HepG2 (cell line): ENCODE data around the gene SELPLG. TPM values are rescaled to one million over a fixed set of nuclear protein-coding genes. Genes with fewer than 3 reads are reported as not detected.

Experiments
- ATAC-seq: fragments of 200-7000 bp; cut with Tn5 transposase; 3 replicates; pipeline ENCODE4 v1.9.1; 2020; ENCODE audit warnings: mild to moderate bottlenecking, moderate library complexity
- BruUV-seq: library from RNA; stranded (reverse); fragments of 400-500 nt; replicated peaks from 2 replicates; lab custom pipeline; 2021; lab: Mats Ljungman, UMichigan
- CTCF ChIA-PET: fragments of 300-600 bp; formaldehyde crosslinking; extraction: SDS; loops from one replicate; lab custom pipeline; 2021; ENCODE audit warnings: low total read pairs, inconsistent platforms, low intra/inter-chr PET ratio; lab: Yijun Ruan, JAX
- POLR2A ChIA-PET: fragments of 350-600 bp; sonication (Branson Sonifier 250); formaldehyde crosslinking; loops from one replicate; lab custom pipeline; 2020; ENCODE audit warnings: antibody characterized with exemption, inconsistent platforms; lab: Yijun Ruan, JAX
- DNase-seq: peaks from one replicate; pipeline ENCODE4 v3.0.0-alpha.2; 2015; ENCODE audit warnings: low spot score
- FAIRE-seq: peaks from 3 replicates; lab custom pipeline; 2011; peaks lifted over from hg19 to GRCh38; lab: Jason Lieb, UNC
- H2AFZ ChIP-seq: one replicate; pipeline ENCODE4 v1.6.1; 2011; ENCODE audit warnings: low read length, inconsistent platforms
- H3K27ac ChIP-seq: fragments of 300-600 bp; 3 replicates; pipeline ENCODE4 v1.8.0; 2011; ENCODE audit warnings: mixed run types, mild to moderate bottlenecking, mixed read lengths, low read length, inconsistent platforms; ENCODE audit not compliant: insufficient read depth; ENCODE audit errors: extremely low read length
- H3K27me3 ChIP-seq, 2 experiments: fragments of 200-600 bp in 1 of 2; 2 replicates in 1 of 2; 3 replicates in 1 of 2; pipeline versions ENCODE4 v1.6.0 to v1.8.0; 2011; ENCODE audit warnings: low read length in 2 of 2, mild to moderate bottlenecking in 2 of 2, moderate library complexity in 2 of 2, inconsistent platforms in 1 of 2; ENCODE audit not compliant: insufficient read depth in 2 of 2, control insufficient read depth in 1 of 2
- H3K36me3 ChIP-seq, 2 experiments: fragments of 200-600 bp in 1 of 2; replicated peaks in 1 of 2; 2 replicates in 1 of 2; 3 replicates in 1 of 2; pipeline versions ENCODE4 v1.5.1 to v1.8.0; 2011; ENCODE audit warnings: low read length in 2 of 2, inconsistent platforms in 1 of 2; ENCODE audit not compliant: insufficient read depth in 2 of 2, control insufficient read depth in 1 of 2
- H3K4me1 ChIP-seq: 2 replicates; pipeline ENCODE4 v1.5.1; 2012; ENCODE audit warnings: low read length, inconsistent platforms; ENCODE audit not compliant: insufficient read depth
- H3K4me2 ChIP-seq: 2 replicates; pipeline ENCODE4 v1.6.0; 2011; ENCODE audit warnings: low read depth, low read length, inconsistent platforms
- H3K4me3 ChIP-seq, 3 experiments: fragments of 200-600 bp in 1 of 3; sonication (generic), shearing (Covaris generic) in 1 of 3; replicated peaks in 1 of 3; 2 replicates each; pipeline ENCODE4 v1.5.1; 2011 to 2016; ENCODE audit warnings: low read length in 3 of 3, inconsistent platforms in 2 of 3, low read depth in 2 of 3, mild to moderate bottlenecking in 2 of 3, control low read depth in 1 of 3, mixed read lengths in 1 of 3; ENCODE audit not compliant: insufficient read depth in 1 of 3
- H3K79me2 ChIP-seq: one replicate; pipeline ENCODE4 v1.6.1; 2011; ENCODE audit warnings: low read length, inconsistent platforms; ENCODE audit not compliant: insufficient read depth
- H3K9ac ChIP-seq: 2 replicates; pipeline ENCODE4 v1.6.0; 2011; ENCODE audit warnings: mild to moderate bottlenecking, low read depth, low read length, inconsistent platforms; ENCODE audit not compliant: insufficient read depth
- H3K9me3 ChIP-seq: 2 replicates; pipeline ENCODE4 v1.5.1; 2012; ENCODE audit warnings: mild to moderate bottlenecking, low read length
- H4K20me1 ChIP-seq: 2 replicates; pipeline ENCODE4 v1.6.0; 2011; ENCODE audit warnings: inconsistent platforms, mild to moderate bottlenecking, low read length, moderate library complexity; ENCODE audit not compliant: insufficient read depth
- FOXC1 ChIP-seq: sonication (generic); formaldehyde crosslinking; IDR thresholded peaks from 2 replicates; pipeline ENCODE4 v1.8.0; 2022; ENCODE audit warnings: mild to moderate bottlenecking, missing genetic modification reagents, borderline replicate concordance
- HNRNPLL ChIP-seq: fragments of 200-400 bp; formaldehyde crosslinking; IDR thresholded peaks from 2 replicates; pipeline ENCODE4 v1.6.1; 2017; ENCODE audit warnings: mild to moderate bottlenecking, low read depth, low read length; ENCODE audit not compliant: poor library complexity, severe bottlenecking
- KLF15 ChIP-seq: sonication (generic); formaldehyde crosslinking; IDR thresholded peaks from 2 replicates; pipeline ENCODE4 v1.8.1; 2023; ENCODE audit warnings: borderline replicate concordance, mild to moderate bottlenecking, inconsistent platforms, missing genetic modification reagents, mixed read lengths
- NFYC ChIP-seq: IDR thresholded peaks from 2 replicates; pipeline ENCODE4 v1.6.1; 2016; ENCODE audit warnings: missing genetic modification reagents, missing compliant biosample characterization
- STAG1 ChIP-seq: sonication (generic); formaldehyde crosslinking; IDR thresholded peaks from 2 replicates; pipeline ENCODE4 v1.4.0; 2020; ENCODE audit warnings: missing genetic modification reagents
- TCF7 ChIP-seq: sonication (generic); IDR thresholded peaks from 2 replicates; pipeline ENCODE4 v1.6.1; 2016; ENCODE audit warnings: antibody characterized with exemption, low read depth
- ZNF615 ChIP-seq: sonication (generic); formaldehyde crosslinking; IDR thresholded peaks from 2 replicates; pipeline ENCODE4 v1.5.0; 2020; ENCODE audit warnings: mild to moderate bottlenecking, missing genetic modification reagents, borderline replicate concordance
- ZNF781 ChIP-seq: sonication (generic); formaldehyde crosslinking; IDR thresholded peaks from 2 replicates; pipeline ENCODE4 v1.5.1; 2020; ENCODE audit warnings: borderline replicate concordance, mild to moderate bottlenecking, missing genetic modification reagents; ENCODE audit errors: not compliant biosample characterization
- ZNF790 ChIP-seq: sonication (generic); formaldehyde crosslinking; IDR thresholded peaks from 2 replicates; pipeline ENCODE4 v1.8.0; 2022; ENCODE audit warnings: missing genetic modification reagents, mild to moderate bottlenecking, borderline replicate concordance
- WGBS: methylation state at CpG from one replicate; pipeline ENCODE4 v1.1.6; 2017; ENCODE audit warnings: low lambda C conversion rate; 5-methylcytosine and 5-hydroxymethylcytosine counted together
- in situ Hi-C: cut with HindIII; loops from 2 replicates; pipeline ENCODE4 v1.10.0; 2017; ENCODE audit warnings: low pct_unique_long_range_greater_than_20kb; ENCODE audit not compliant: extremely low pct_ligation_motif_present
- intact Hi-C: fragments of 100-400 bp; cut with micrococcal nuclease; formaldehyde crosslinking; loops from one replicate; pipeline ENCODE4 v1.10.0; 2022; ENCODE audit not compliant: unreplicated experiment
- polyA plus RNA-seq, 8 experiments: library from polyadenylated mRNA; depleted of rRNA in 3 of 8; stranded (reverse) in 7 of 8; unstranded in 1 of 8; fragments of >200 nt; fragmentation: Illumina TruSeq in 4 of 8; extraction: Trizol in 4 of 8; gene quantifications; 2 replicates each; pipeline versions ENCODE4 v1.2.1 to v1.2.3, GENCODE V29; 2011 to 2016; ENCODE audit warnings: low read depth in 4 of 8, missing spikeins in 1 of 8, mixed read lengths in 1 of 8; ENCODE audit not compliant: insufficient read depth in 1 of 8
- total RNA-seq, 5 experiments: library from RNA; depleted of rRNA; stranded (reverse); fragments of >200 nt; fragmentation: Illumina TruSeq; extraction: Trizol; gene quantifications; 2 replicates each; pipeline ENCODE4 v1.2.3, GENCODE V29; 2016; ENCODE audit warnings: low read depth in 1 of 5
- TF ChIP-seq, protein P1 (sequence below): sonication (generic); formaldehyde crosslinking; IDR thresholded peaks from 2 replicates; pipeline ENCODE4 v1.4.0; 2020; ENCODE audit warnings: mild to moderate bottlenecking, missing genetic modification reagents, borderline replicate concordance
- TF ChIP-seq, protein P2 (sequence below): sonication (generic); formaldehyde crosslinking; IDR thresholded peaks from 2 replicates; pipeline ENCODE4 v1.4.0; 2020; ENCODE audit warnings: missing genetic modification reagents, borderline replicate concordance
- TF ChIP-seq, protein P3 (sequence below): sonication (generic); formaldehyde crosslinking; IDR thresholded peaks from 2 replicates; pipeline ENCODE4 v1.4.0; 2020; ENCODE audit warnings: missing genetic modification reagents, borderline replicate concordance

SELPLG gene
- total and polyA plus RNA-seq, 2 of the 13 experiments (the other 11 are each of a cell fraction or from before 2014, with no cell fraction given): 0.12 TPM; not detected in 1

DNA sequence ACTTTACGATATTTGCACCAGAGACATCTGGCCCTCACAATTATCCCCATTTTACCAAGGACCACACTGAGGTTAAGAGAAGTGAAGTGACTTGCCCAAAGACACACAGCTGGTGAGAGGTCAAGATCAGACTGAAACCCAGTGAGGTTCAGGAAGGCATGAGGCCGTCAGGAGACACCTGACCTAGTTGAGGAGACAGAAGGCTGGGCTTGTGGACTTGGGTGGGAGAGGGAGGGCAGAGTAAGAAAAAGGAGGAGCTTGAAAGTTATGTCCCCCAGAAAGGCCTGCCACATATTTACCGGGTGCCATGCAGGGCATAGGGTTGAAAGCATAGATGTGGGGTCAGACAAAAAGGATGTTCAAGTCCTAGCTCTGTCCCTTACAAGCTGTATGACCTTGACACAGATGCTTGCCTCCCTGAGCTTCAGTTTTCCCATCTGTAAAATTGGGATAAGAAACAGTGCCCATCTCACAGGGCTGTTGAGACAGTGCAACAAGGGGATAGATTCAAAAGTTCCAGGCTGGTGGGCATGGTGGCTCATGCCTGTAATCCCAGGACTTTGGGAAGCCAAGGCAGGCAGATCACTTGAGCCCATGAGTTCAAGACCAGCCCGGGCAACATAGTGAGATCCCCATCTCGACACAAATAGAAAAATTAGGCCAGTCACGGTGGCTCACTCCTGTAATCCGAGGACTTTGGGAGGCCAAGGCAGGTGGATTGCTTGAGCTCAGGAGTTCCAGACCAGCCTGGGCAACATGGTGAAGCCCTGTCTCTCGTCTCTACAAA is 6.4 kb downstream of the SELPLG start:
- H3K27me3 ChIP-seq: peaks cover 2 to 24% of the 10 kb centered on the region in 2 experiments; a peak in 3 of 5 replicates
- POLR2A ChIA-PET: interaction anchor here (0.8 to 1.3 kb wide), 2 partner anchors 7 to 65 kb away, joined by 3 read pairs; partner anchors contain the start of gene ISCU
- no peak for ATAC-seq
- H3K9me3 ChIP-seq: no peaks in the 10 kb centered on the region
- no peaks in the 10 kb centered on the region for H4K20me1 ChIP-seq
- no peak overlapping the region for H3K4me3 ChIP-seq
- no peaks in the 10 kb centered on the region for H3K36me3 ChIP-seq
- 47% methylated on average over 7 of the region's 8 CpGs for WGBS
- no peak overlapping the region for H3K4me2 ChIP-seq
- CTCF ChIA-PET: no interaction called here
- no TSS peak for BruUV-seq
- no peak for FAIRE-seq
- intact Hi-C loops (no loop called here), in situ Hi-C loops (no loop called here)
- no peak for DNase-seq
- peaks cover 23% of the 10 kb centered on the region for H3K4me1 ChIP-seq
- H3K9ac ChIP-seq: no peak overlapping the region
- H3K79me2 ChIP-seq: no peaks in the 10 kb centered on the region
- H3K27ac ChIP-seq: no peak overlapping the region
- no peak overlapping the region for H2AFZ ChIP-seq
- TF ChIP-seq FOXC1 (CRISPR knock-in tag): no peak
- no peak for TF ChIP-seq ZNF790
- TF ChIP-seq, protein P1, sequence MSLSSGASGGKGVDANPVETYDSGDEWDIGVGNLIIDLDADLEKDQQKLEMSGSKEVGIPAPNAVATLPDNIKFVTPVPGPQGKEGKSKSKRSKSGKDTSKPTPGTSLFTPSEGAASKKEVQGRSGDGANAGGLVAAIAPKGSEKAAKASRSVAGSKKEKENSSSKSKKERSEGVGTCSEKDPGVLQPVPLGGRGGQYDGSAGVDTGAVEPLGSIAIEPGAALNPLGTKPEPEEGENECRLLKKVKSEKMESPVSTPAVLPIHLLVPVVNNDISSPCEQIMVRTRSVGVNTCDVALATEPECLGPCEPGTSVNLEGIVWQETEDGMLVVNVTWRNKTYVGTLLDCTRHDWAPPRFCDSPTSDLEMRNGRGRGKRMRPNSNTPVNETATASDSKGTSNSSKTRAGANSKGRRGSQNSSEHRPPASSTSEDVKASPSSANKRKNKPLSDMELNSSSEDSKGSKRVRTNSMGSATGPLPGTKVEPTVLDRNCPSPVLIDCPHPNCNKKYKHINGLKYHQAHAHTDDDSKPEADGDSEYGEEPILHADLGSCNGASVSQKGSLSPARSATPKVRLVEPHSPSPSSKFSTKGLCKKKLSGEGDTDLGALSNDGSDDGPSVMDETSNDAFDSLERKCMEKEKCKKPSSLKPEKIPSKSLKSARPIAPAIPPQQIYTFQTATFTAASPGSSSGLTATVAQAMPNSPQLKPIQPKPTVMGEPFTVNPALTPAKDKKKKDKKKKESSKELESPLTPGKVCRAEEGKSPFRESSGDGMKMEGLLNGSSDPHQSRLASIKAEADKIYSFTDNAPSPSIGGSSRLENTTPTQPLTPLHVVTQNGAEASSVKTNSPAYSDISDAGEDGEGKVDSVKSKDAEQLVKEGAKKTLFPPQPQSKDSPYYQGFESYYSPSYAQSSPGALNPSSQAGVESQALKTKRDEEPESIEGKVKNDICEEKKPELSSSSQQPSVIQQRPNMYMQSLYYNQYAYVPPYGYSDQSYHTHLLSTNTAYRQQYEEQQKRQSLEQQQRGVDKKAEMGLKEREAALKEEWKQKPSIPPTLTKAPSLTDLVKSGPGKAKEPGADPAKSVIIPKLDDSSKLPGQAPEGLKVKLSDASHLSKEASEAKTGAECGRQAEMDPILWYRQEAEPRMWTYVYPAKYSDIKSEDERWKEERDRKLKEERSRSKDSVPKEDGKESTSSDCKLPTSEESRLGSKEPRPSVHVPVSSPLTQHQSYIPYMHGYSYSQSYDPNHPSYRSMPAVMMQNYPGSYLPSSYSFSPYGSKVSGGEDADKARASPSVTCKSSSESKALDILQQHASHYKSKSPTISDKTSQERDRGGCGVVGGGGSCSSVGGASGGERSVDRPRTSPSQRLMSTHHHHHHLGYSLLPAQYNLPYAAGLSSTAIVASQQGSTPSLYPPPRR (CRISPR knock-in tag): no peak
- TF ChIP-seq TCF7: no peak
- no peak for TF ChIP-seq KLF15
- TF ChIP-seq, protein P2, sequence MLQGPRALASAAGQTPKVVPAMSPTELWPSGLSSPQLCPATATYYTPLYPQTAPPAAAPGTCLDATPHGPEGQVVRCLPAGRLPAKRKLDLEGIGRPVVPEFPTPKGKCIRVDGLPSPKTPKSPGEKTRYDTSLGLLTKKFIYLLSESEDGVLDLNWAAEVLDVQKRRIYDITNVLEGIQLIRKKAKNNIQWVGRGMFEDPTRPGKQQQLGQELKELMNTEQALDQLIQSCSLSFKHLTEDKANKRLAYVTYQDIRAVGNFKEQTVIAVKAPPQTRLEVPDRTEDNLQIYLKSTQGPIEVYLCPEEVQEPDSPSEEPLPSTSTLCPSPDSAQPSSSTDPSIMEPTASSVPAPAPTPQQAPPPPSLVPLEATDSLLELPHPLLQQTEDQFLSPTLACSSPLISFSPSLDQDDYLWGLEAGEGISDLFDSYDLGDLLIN: no peak
- TF ChIP-seq HNRNPLL: no peak
- TF ChIP-seq STAG1 (CRISPR knock-in tag): no peak
- no peak for TF ChIP-seq ZNF781
- TF ChIP-seq NFYC (CRISPR knock-in tag): no peak
- TF ChIP-seq ZNF615 (CRISPR knock-in tag): no peak
- TF ChIP-seq, protein P3, sequence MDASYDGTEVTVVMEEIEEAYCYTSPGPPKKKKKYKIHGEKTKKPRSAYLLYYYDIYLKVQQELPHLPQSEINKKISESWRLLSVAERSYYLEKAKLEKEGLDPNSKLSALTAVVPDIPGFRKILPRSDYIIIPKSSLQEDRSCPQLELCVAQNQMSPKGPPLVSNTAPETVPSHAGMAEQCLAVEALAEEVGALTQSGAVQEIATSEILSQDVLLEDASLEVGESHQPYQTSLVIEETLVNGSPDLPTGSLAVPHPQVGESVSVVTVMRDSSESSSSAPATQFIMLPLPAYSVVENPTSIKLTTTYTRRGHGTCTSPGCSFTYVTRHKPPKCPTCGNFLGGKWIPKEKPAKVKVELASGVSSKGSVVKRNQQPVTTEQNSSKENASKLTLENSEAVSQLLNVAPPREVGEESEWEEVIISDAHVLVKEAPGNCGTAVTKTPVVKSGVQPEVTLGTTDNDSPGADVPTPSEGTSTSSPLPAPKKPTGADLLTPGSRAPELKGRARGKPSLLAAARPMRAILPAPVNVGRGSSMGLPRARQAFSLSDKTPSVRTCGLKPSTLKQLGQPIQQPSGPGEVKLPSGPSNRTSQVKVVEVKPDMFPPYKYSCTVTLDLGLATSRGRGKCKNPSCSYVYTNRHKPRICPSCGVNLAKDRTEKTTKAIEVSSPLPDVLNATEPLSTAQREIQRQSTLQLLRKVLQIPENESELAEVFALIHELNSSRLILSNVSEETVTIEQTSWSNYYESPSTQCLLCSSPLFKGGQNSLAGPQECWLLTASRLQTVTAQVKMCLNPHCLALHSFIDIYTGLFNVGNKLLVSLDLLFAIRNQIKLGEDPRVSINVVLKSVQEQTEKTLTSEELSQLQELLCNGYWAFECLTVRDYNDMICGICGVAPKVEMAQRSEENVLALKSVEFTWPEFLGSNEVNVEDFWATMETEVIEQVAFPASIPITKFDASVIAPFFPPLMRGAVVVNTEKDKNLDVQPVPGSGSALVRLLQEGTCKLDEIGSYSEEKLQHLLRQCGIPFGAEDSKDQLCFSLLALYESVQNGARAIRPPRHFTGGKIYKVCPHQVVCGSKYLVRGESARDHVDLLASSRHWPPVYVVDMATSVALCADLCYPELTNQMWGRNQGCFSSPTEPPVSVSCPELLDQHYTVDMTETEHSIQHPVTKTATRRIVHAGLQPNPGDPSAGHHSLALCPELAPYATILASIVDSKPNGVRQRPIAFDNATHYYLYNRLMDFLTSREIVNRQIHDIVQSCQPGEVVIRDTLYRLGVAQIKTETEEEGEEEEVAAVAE: no peak
